Endothelial cell of umbilical vein (primary cell): Measurements from ENCODE around the gene WDR5. TPM values are rescaled to one million over a fixed set of nuclear protein-coding genes. Genes with fewer than 3 reads are reported as not detected.

Experiments used
- BruUV-seq: library from RNA; stranded (reverse); fragments of 400-500 nt; replicated peaks from 2 replicates; lab custom pipeline; 2021; lab: Mats Ljungman, UMichigan
- CTCF ChIA-PET: fragments of 300-600, 350-600 bp; sonication (Branson Sonifier 250); formaldehyde crosslinking; loops from one replicate; lab custom pipeline; 2021; ENCODE audit warnings: antibody characterized with exemption, inconsistent platforms; lab: Charles Lee
- POLR2A ChIA-PET: fragments of 300-600, 350-600 bp; sonication (Branson Sonifier 250); formaldehyde crosslinking; loops from one replicate; lab custom pipeline; 2021; ENCODE audit warnings: antibody characterized with exemption, inconsistent platforms; lab: Charles Lee
- DNase-seq: peaks from one replicate; pipeline ENCODE4 v3.0.0-alpha.2; 2011; ENCODE audit warnings: low read depth, low spot score
- FAIRE-seq: peaks from 2 replicates; lab custom pipeline; 2011; peaks lifted over from hg19 to GRCh38; lab: Jason Lieb, UNC
- H2AFZ ChIP-seq: 2 replicates; pipeline ENCODE4 v1.6.0; 2012; ENCODE audit warnings: low read depth, low read length, control low read depth, inconsistent platforms
- H3K27ac ChIP-seq: 2 replicates; pipeline ENCODE4 v1.5.1; 2011; ENCODE audit warnings: low read depth, mild to moderate bottlenecking, control low read depth, low read length, moderate library complexity; ENCODE audit not compliant: insufficient read depth
- H3K27me3 ChIP-seq, 2 experiments: 2 replicates each; pipeline versions ENCODE4 v1.6.0 to v1.6.1; 2011; ENCODE audit warnings: low read length in 2 of 2, mixed read lengths in 1 of 2; ENCODE audit not compliant: control insufficient read depth in 2 of 2, insufficient read depth in 2 of 2
- H3K36me3 ChIP-seq, 2 experiments: 2 replicates in 1 of 2; 3 replicates in 1 of 2; pipeline ENCODE4 v1.5.1; 2011; ENCODE audit warnings: low read length in 2 of 2, mild to moderate bottlenecking in 1 of 2, moderate library complexity in 1 of 2; ENCODE audit not compliant: control insufficient read depth in 2 of 2, insufficient read depth in 2 of 2; ENCODE audit errors: extremely low read depth in 1 of 2
- H3K4me1 ChIP-seq: 3 replicates; pipeline ENCODE4 v1.5.1; 2011; ENCODE audit warnings: mild to moderate bottlenecking, low read length; ENCODE audit not compliant: control insufficient read depth, insufficient read depth; ENCODE audit errors: extremely low read depth
- H3K4me2 ChIP-seq: 2 replicates; pipeline ENCODE4 v1.6.1; 2011; ENCODE audit warnings: low read length, control low read depth, mixed read lengths; ENCODE audit not compliant: insufficient read depth
- H3K4me3 ChIP-seq, 3 experiments: fragments of 200-600 bp in 1 of 3; sonication (generic), shearing (Covaris generic) in 1 of 3; replicated peaks in 1 of 3; 2 replicates each; pipeline ENCODE4 v1.5.1; 2011 to 2016; ENCODE audit warnings: control low read depth in 3 of 3, low read length in 3 of 3, mild to moderate bottlenecking in 2 of 3, inconsistent platforms in 1 of 3, low read depth in 1 of 3, moderate library complexity in 1 of 3; ENCODE audit not compliant: insufficient read depth in 1 of 3
- H3K79me2 ChIP-seq: 2 replicates; pipeline ENCODE4 v1.6.0; 2012; ENCODE audit warnings: low read length, inconsistent platforms; ENCODE audit not compliant: control insufficient read depth, insufficient read depth
- H3K9ac ChIP-seq: replicated peaks from 2 replicates; pipeline ENCODE3; 2011; ENCODE audit warnings: low read length, control low read depth; ENCODE audit not compliant: insufficient read depth; ENCODE audit errors: extremely low read depth
- H3K9me1 ChIP-seq: replicated peaks from 3 replicates; pipeline ENCODE4 v1.6.0; 2011; ENCODE audit warnings: mild to moderate bottlenecking, low read length; ENCODE audit not compliant: control insufficient read depth, insufficient read depth; ENCODE audit errors: extremely low read depth
- H3K9me3 ChIP-seq: replicated peaks from 2 replicates; pipeline ENCODE4 v1.5.1; 2012; ENCODE audit warnings: low read length, inconsistent platforms; ENCODE audit not compliant: control insufficient read depth, insufficient read depth
- H4K20me1 ChIP-seq: replicated peaks from 2 replicates; pipeline ENCODE3; 2011; ENCODE audit warnings: mild to moderate bottlenecking, low read length; ENCODE audit not compliant: control insufficient read depth, insufficient read depth; ENCODE audit errors: extremely low read depth
- CTCF ChIP-seq, 2 donors: IDR thresholded peaks; 1 replicate in 1 of 2; 2 replicates in 1 of 2; pipeline ENCODE4 v1.5.1; 2011; ENCODE audit warnings: low read length in 2 of 2, mild to moderate bottlenecking in 2 of 2, moderate library complexity in 2 of 2, control low read depth in 1 of 2, inconsistent platforms in 1 of 2, low read depth in 1 of 2; ENCODE audit not compliant: insufficient read depth in 1 of 2; ENCODE audit errors: extremely low read depth in 1 of 2
- EZH2 ChIP-seq: IDR thresholded peaks from 2 replicates; pipeline ENCODE4 v1.6.1; 2012; ENCODE audit warnings: borderline replicate concordance, low read depth, mild to moderate bottlenecking, moderate library complexity, low read length, inconsistent platforms; ENCODE audit not compliant: severe bottlenecking
- FOS ChIP-seq: IDR thresholded peaks from 2 replicates; pipeline ENCODE4 v1.6.1; 2011; ENCODE audit warnings: mild to moderate bottlenecking, low read length, moderate library complexity, borderline replicate concordance; ENCODE audit not compliant: insufficient read depth
- GATA2 ChIP-seq: IDR thresholded peaks from 2 replicates; pipeline ENCODE4 v1.7.0; 2011; ENCODE audit warnings: low read depth, mild to moderate bottlenecking, moderate library complexity, mixed read lengths, low read length; ENCODE audit not compliant: insufficient read length, insufficient read depth
- JUN ChIP-seq: IDR thresholded peaks from 2 replicates; pipeline ENCODE4 v1.6.1; 2011; ENCODE audit warnings: borderline replicate concordance, low read depth; ENCODE audit not compliant: insufficient read length, insufficient read depth
- MAX ChIP-seq: IDR thresholded peaks from 2 replicates; pipeline ENCODE4 v1.6.1; 2011; ENCODE audit not compliant: insufficient read depth, insufficient read length
- MYC ChIP-seq: IDR thresholded peaks from one replicate; pipeline ENCODE4 v1.6.1; 2011; ENCODE audit warnings: mild to moderate bottlenecking, low read depth, low read length
- POLR2A ChIP-seq: IDR thresholded peaks from 2 replicates; pipeline ENCODE4 v1.6.1; 2012; ENCODE audit warnings: low read depth, mild to moderate bottlenecking, control low read depth, low read length
- POLR2AphosphoS5 ChIP-seq: IDR thresholded peaks from 2 replicates; pipeline ENCODE4 v1.6.1; 2012; ENCODE audit warnings: low read depth, mild to moderate bottlenecking, control low read depth, low read length, moderate library complexity; ENCODE audit not compliant: insufficient read depth
- dilution Hi-C: fragments of 300-500 bp; cut with MboI; formaldehyde crosslinking; loops from one replicate; pipeline ENCODE4 v1.15.0; 2019; ENCODE audit warnings: low sequenced_read_pairs; ENCODE audit not compliant: extremely low pct_ligation_motif_present
- intact Hi-C: fragments of 100-400 bp; cut with micrococcal nuclease; formaldehyde crosslinking; loops from one replicate; pipeline ENCODE4 v1.10.0; 2022
- polyA plus RNA-seq, 4 experiments: library from polyadenylated mRNA; depleted of rRNA in 3 of 4; stranded (reverse) in 3 of 4; unstranded in 1 of 4; fragments of >200 nt; gene quantifications; 2 replicates each; pipeline versions ENCODE4 v1.2.1 to v1.2.3, GENCODE V29; 2011 to 2012; ENCODE audit warnings: missing spikeins in 1 of 4
- total RNA-seq: library from RNA; stranded (reverse); gene quantifications from 2 replicates; pipeline ENCODE4 v1.2.3, GENCODE V29; 2021

The WDR5 gene
- total and polyA plus RNA-seq, 2 donors (not counting 3 experiments of a cell fraction or from before 2014, with no cell fraction given), result 32.1 to 42.5 TPM

- dilution Hi-C loops, result no loop called here
- BruUV-seq, result no TSS peak
- H3K4me2 ChIP-seq, result no peak overlapping the region
- intact Hi-C loops, result no loop called here
- H3K27ac ChIP-seq, result no peak overlapping the region
- no peaks in the 10 kb centered on the region for H3K36me3 ChIP-seq
- no peak overlapping the region for H3K9ac ChIP-seq
- peaks cover 0 to 3% of the 10 kb centered on the region in 2 experiments for H3K27me3 ChIP-seq
- no peak for FAIRE-seq
- no peaks in the 10 kb centered on the region for H3K9me3 ChIP-seq
- no peak overlapping the region for H3K4me3 ChIP-seq
- no peaks in the 10 kb centered on the region for H3K4me1 ChIP-seq
- ChIA-PET POLR2A (no interaction called here), CTCF (no interaction called here)
- H3K9me1 ChIP-seq, result no peaks in the 10 kb centered on the region
- no peak overlapping the region for H2AFZ ChIP-seq
- no peaks in the 10 kb centered on the region for H4K20me1 ChIP-seq
- DNase-seq, result no peak
- no peaks in the 10 kb centered on the region for H3K79me2 ChIP-seq
- TF ChIP-seq CTCF (IDR thresholded peaks at IDR 0.05; ENCODE audit: extremely low read depth in 1 of 2, insufficient read depth in 1 of 2, low read depth in 1 of 2, low read length in 2 of 2) (no peak), MAX (no peak), POLR2AphosphoS5 (no peak), FOS (no peak), JUN (no peak), GATA2 (no peak), MYC (no peak), POLR2A (no peak), EZH2 (no peak)
These were observed 58.1 kb downstream of the WDR5 start for GRCh38 chr9:134193912-134194535.
